MM.1S (cell line): Measurements from ENCODE around the gene GUCY1B1.

Experiments
- EZH2 ChIP-seq: fragments of 300-600 bp; sonication (generic); optimal IDR thresholded peaks from 2 replicates; pipeline ENCODE3; 2017; ENCODE audit warnings: low read depth, mild to moderate bottlenecking, antibody characterized with exemption, low read length, mixed read lengths
- TF ChIP-seq, protein P1 (sequence below): fragments of 300-600 bp; sonication (generic); IDR thresholded peaks from 2 replicates; pipeline ENCODE4 v1.5.1; 2016; ENCODE audit warnings: antibody characterized with exemption, low read length, mixed read lengths

DNA sequence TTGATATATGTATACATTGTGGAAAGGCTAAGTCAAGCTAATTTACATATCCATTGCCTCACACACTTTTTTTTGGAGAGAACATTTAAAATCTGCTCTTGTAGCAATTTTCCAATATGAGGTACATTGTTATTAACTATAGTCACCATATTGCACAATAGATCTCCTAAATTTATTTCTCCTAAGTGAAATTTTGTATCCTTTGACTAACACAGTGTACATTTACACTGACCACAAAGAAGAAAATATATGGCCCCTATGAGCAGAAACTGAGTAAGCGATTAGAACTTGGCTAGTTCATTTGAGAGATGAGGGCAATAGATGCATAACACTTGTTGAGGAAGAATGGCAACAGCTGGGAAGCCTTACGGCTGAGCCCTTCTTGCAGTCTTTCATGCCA, 20.3 kb upstream of the GUCY1B1 start:
- TF ChIP-seq, protein P1, sequence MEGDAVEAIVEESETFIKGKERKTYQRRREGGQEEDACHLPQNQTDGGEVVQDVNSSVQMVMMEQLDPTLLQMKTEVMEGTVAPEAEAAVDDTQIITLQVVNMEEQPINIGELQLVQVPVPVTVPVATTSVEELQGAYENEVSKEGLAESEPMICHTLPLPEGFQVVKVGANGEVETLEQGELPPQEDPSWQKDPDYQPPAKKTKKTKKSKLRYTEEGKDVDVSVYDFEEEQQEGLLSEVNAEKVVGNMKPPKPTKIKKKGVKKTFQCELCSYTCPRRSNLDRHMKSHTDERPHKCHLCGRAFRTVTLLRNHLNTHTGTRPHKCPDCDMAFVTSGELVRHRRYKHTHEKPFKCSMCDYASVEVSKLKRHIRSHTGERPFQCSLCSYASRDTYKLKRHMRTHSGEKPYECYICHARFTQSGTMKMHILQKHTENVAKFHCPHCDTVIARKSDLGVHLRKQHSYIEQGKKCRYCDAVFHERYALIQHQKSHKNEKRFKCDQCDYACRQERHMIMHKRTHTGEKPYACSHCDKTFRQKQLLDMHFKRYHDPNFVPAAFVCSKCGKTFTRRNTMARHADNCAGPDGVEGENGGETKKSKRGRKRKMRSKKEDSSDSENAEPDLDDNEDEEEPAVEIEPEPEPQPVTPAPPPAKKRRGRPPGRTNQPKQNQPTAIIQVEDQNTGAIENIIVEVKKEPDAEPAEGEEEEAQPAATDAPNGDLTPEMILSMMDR = no peak
- no peak for TF ChIP-seq EZH2
